Measurements from ENCODE around the gene ANKRD22.
A peak's percentile ranks its signal among the peaks of the same experiment; 100 is the strongest.

Gene ANKRD22

GRCh38 chr10:88857831-88858230 is 6.2 kb upstream of the ANKRD22 start:
- H3K27ac ChIP-seq = no peak overlapping the region
- TF ChIP-seq ZFX (IDR thresholded peaks at IDR 0.05; ENCODE audit: borderline replicate concordance) (no peak), CTCF (IDR thresholded peaks at IDR 0.05) (no peak)

GRCh38 chr10:88854684-88855083 is 3.0 kb upstream of the ANKRD22 start:
- no peak overlapping the region for H3K27ac ChIP-seq
- TF ChIP-seq CTCF (IDR thresholded peaks at IDR 0.05) (no peak), ZFX (IDR thresholded peaks at IDR 0.05; ENCODE audit: borderline replicate concordance) (no peak)

GRCh38 chr10:88853155-88853881 is 1.7 kb upstream of the ANKRD22 start:
- TF ChIP-seq ZFX (IDR thresholded peaks at IDR 0.05; ENCODE audit: borderline replicate concordance) = no peak
- TF ChIP-seq CTCF (IDR thresholded peaks at IDR 0.05) = no peak
- H3K27ac ChIP-seq = no peak overlapping the region

GRCh38 chr10:88852327-88852726 is 683 bp upstream of the ANKRD22 start:
- peak overlapping the region; percentile 74 for H3K27ac ChIP-seq
- no peak for TF ChIP-seq CTCF (IDR thresholded peaks at IDR 0.05)
- no peak for TF ChIP-seq ZFX (IDR thresholded peaks at IDR 0.05; ENCODE audit: borderline replicate concordance)

GRCh38 chr10:88850712-88851111 is 932 bp downstream of the ANKRD22 start:
- no peak for TF ChIP-seq CTCF (IDR thresholded peaks at IDR 0.05)
- no peak for TF ChIP-seq ZFX (IDR thresholded peaks at IDR 0.05; ENCODE audit: borderline replicate concordance)
- H3K27ac ChIP-seq = peak overlapping the region; percentile 74

- no peak overlapping the region for H3K27ac ChIP-seq
- TF ChIP-seq ZFX (IDR thresholded peaks at IDR 0.05; ENCODE audit: borderline replicate concordance) = no peak
- TF ChIP-seq CTCF (IDR thresholded peaks at IDR 0.05) = no peak
Measured at GRCh38 chr10:88849234-88849633, 2.4 kb downstream of the ANKRD22 start.

- H3K27ac ChIP-seq = no peak overlapping the region
- TF ChIP-seq CTCF (IDR thresholded peaks at IDR 0.05) (no peak), ZFX (IDR thresholded peaks at IDR 0.05; ENCODE audit: borderline replicate concordance) (no peak)
Measured at GRCh38 chr10:88848499-88848898, 3.1 kb downstream of the ANKRD22 start.

All from 22Rv1 (cell line).